H9 (cell line): ENCODE measurements around the gene NUP107. TPM values are rescaled to one million over a fixed set of nuclear protein-coding genes. Genes with fewer than 3 reads are reported as not detected.

ENCODE experiments used
- DNase-seq: peaks from one replicate; pipeline ENCODE4 v3.0.0-alpha.2; 2017
- H2AFZ ChIP-seq: one replicate; pipeline ENCODE4 v1.6.1; 2013; ENCODE audit warnings: mild to moderate bottlenecking, low read length, control low read depth, moderate library complexity
- H2AK5ac ChIP-seq: 2 replicates; pipeline ENCODE4 v1.6.1; 2013; ENCODE audit warnings: low read length, control low read depth, mixed read lengths; ENCODE audit not compliant: insufficient read length
- H2BK120ac ChIP-seq: one replicate; pipeline ENCODE4 v1.6.1; 2013; ENCODE audit warnings: low read depth, mild to moderate bottlenecking, low read length, control low read depth, inconsistent platforms; ENCODE audit not compliant: poor library complexity, severe bottlenecking
- H2BK12ac ChIP-seq: 2 replicates; pipeline ENCODE4 v1.6.1; 2013; ENCODE audit warnings: low read length, control low read depth, mixed read lengths, low read depth; ENCODE audit not compliant: insufficient read length
- H2BK15ac ChIP-seq: 2 replicates; pipeline ENCODE4 v1.6.1; 2013; ENCODE audit warnings: low read depth, low read length, control low read depth
- H2BK20ac ChIP-seq: one replicate; pipeline ENCODE4 v1.6.1; 2013; ENCODE audit warnings: low read depth, mild to moderate bottlenecking, low read length, control low read depth, inconsistent platforms; ENCODE audit not compliant: poor library complexity, severe bottlenecking
- H2BK5ac ChIP-seq: 2 replicates; pipeline ENCODE4 v1.6.1; 2013; ENCODE audit warnings: low read length, control low read depth, mixed read lengths; ENCODE audit not compliant: insufficient read length
- H3K14ac ChIP-seq: 2 replicates; pipeline ENCODE4 v1.6.1; 2013; ENCODE audit warnings: low read length, control low read depth; ENCODE audit not compliant: insufficient read depth
- H3K18ac ChIP-seq: 2 replicates; pipeline ENCODE4 v1.6.1; 2013; ENCODE audit warnings: low read depth, mild to moderate bottlenecking, mixed read lengths, low read length, control low read depth; ENCODE audit not compliant: insufficient read length
- H3K23ac ChIP-seq: 2 replicates; pipeline ENCODE4 v1.6.1; 2013; ENCODE audit warnings: low read length, control low read depth, mixed read lengths, low read depth; ENCODE audit not compliant: insufficient read length
- H3K23me2 ChIP-seq: 2 replicates; pipeline ENCODE4 v1.6.1; 2013; ENCODE audit warnings: low read depth, mild to moderate bottlenecking, mixed read lengths, low read length, control low read depth; ENCODE audit not compliant: insufficient read length, poor library complexity, severe bottlenecking
- H3K27ac ChIP-seq: 2 replicates; pipeline ENCODE4 v1.5.1; 2013; ENCODE audit warnings: low read length, control low read depth, mixed read lengths, low read depth; ENCODE audit not compliant: insufficient read length
- H3K27me3 ChIP-seq: 2 replicates; pipeline ENCODE4 v1.6.1; 2013; ENCODE audit warnings: low read length, control low read depth, inconsistent platforms; ENCODE audit not compliant: insufficient read depth
- H3K4ac ChIP-seq: 2 replicates; pipeline ENCODE4 v1.6.1; 2013; ENCODE audit warnings: low read depth, mild to moderate bottlenecking, control low read depth, inconsistent platforms, low read length, moderate library complexity
- H3K4me1 ChIP-seq: 2 replicates; pipeline ENCODE4 v1.6.1; 2013; ENCODE audit warnings: low read length, control low read depth, inconsistent platforms; ENCODE audit not compliant: insufficient read depth
- H3K4me2 ChIP-seq: 2 replicates; pipeline ENCODE4 v1.6.1; 2013; ENCODE audit warnings: low read length, control low read depth, mixed read lengths; ENCODE audit not compliant: insufficient read length, insufficient read depth
- H3K56ac ChIP-seq: 2 replicates; pipeline ENCODE4 v1.6.1; 2013; ENCODE audit warnings: low read depth, mild to moderate bottlenecking, mixed read lengths, low read length, control low read depth; ENCODE audit not compliant: insufficient read length
- H3K79me1 ChIP-seq: 2 replicates; pipeline ENCODE4 v1.6.1; 2013; ENCODE audit warnings: low read depth, mild to moderate bottlenecking, moderate library complexity, low read length, control low read depth, inconsistent platforms; ENCODE audit not compliant: insufficient read depth, poor library complexity, severe bottlenecking
- H3K79me2 ChIP-seq: 2 replicates; pipeline ENCODE4 v1.6.1; 2013; ENCODE audit warnings: low read length, control low read depth, inconsistent platforms; ENCODE audit not compliant: insufficient read depth
- H3K9ac ChIP-seq: 2 replicates; pipeline ENCODE4 v1.6.1; 2013; ENCODE audit warnings: low read length, control low read depth, mixed read lengths; ENCODE audit not compliant: insufficient read length; ENCODE audit errors: extremely low read depth
- H3K9me3 ChIP-seq: one replicate; pipeline ENCODE4 v1.6.1; 2013; ENCODE audit warnings: low read depth, low read length, inconsistent platforms; ENCODE audit not compliant: control insufficient read depth
- H3T11ph ChIP-seq: one replicate; pipeline ENCODE4 v1.6.1; 2013; ENCODE audit warnings: mild to moderate bottlenecking, low read length, control low read depth, inconsistent platforms
- H4K20me1 ChIP-seq: one replicate; pipeline ENCODE4 v1.6.1; 2013; ENCODE audit not compliant: control insufficient read depth, insufficient read length, insufficient read depth
- H4K5ac ChIP-seq: 2 replicates; pipeline ENCODE4 v1.6.1; 2013; ENCODE audit warnings: low read depth, mild to moderate bottlenecking, mixed read lengths, low read length, control low read depth; ENCODE audit not compliant: insufficient read length
- H4K8ac ChIP-seq: replicated peaks from 2 replicates; pipeline ENCODE4 v1.6.1; 2013; ENCODE audit warnings: low read length, control low read depth, mixed read lengths, low read depth; ENCODE audit not compliant: insufficient read length
- H4K91ac ChIP-seq: 2 replicates; pipeline ENCODE4 v1.6.1; 2013; ENCODE audit warnings: low read depth, mild to moderate bottlenecking, moderate library complexity, mixed read lengths, low read length, control low read depth; ENCODE audit not compliant: insufficient read length
- H3K27ac Mint-ChIP-seq, 3 experiments: 2 replicates in 2 of 3; 3 replicates in 1 of 3; pipeline ENCODE4 v1.8.0; 2020 to 2021; ENCODE audit warnings: mixed read lengths in 3 of 3, mild to moderate bottlenecking in 1 of 3, moderate library complexity in 1 of 3
- H3K27me3 Mint-ChIP-seq: 2 replicates; pipeline ENCODE4 v1.8.0; 2021; ENCODE audit warnings: low read depth, mild to moderate bottlenecking, moderate library complexity, mixed read lengths
- H3K36me3 Mint-ChIP-seq, 3 experiments: 2 replicates in 2 of 3; 3 replicates in 1 of 3; pipeline ENCODE4 v1.8.0; 2020 to 2021; ENCODE audit warnings: low read depth in 3 of 3, mixed read lengths in 3 of 3; ENCODE audit not compliant: insufficient read depth in 1 of 3
- H3K4me1 Mint-ChIP-seq, 2 experiments: 2 replicates each; pipeline ENCODE4 v1.8.0; 2020; ENCODE audit warnings: mixed read lengths in 2 of 2
- H3K4me3 Mint-ChIP-seq, 2 experiments: 2 replicates in 1 of 2; 3 replicates in 1 of 2; pipeline ENCODE4 v1.8.0; 2020 to 2021; ENCODE audit warnings: mild to moderate bottlenecking in 2 of 2, mixed read lengths in 2 of 2, moderate library complexity in 1 of 2
- H3K9me3 Mint-ChIP-seq, 2 experiments: 2 replicates in 1 of 2; 3 replicates in 1 of 2; pipeline ENCODE4 v1.8.0; 2020; ENCODE audit warnings: mild to moderate bottlenecking in 2 of 2, mixed read lengths in 2 of 2, moderate library complexity in 1 of 2
- WGBS: extraction: QIAGEN DNeasy Blood & Tissue Kit; methylation state at CpG from one replicate; pipeline ENCODE4 v1.1.7; 2013; ENCODE audit warnings: missing lambda C conversion rate, low lambda C conversion rate, mixed read lengths; ENCODE audit not compliant: insufficient read length; ENCODE audit errors: extremely low coverage; 5-methylcytosine and 5-hydroxymethylcytosine counted together
- total RNA-seq: library from RNA; stranded (reverse); gene quantifications from 2 replicates; pipeline ENCODE4 v1.2.1, GENCODE V29; 2021
- TF ChIP-seq, protein P1 (sequence below): fragments of 200-600 bp; sonication (generic); conservative IDR thresholded peaks from 3 replicates; pipeline ENCODE4 v1.8.0; 2021; ENCODE audit warnings: antibody characterized with exemption, mild to moderate bottlenecking

Gene NUP107
- total RNA-seq, 1 experiment from 2014 or later: 147 TPM

- Histone ChIP-seq H4K20me1 (no peaks in the 10 kb centered on the region), H3K23ac (no peak overlapping the region)
Measured at GRCh38 chr12:68647507-68647906, 39.3 kb upstream of the NUP107 start.

More at GRCh38 chr12:68647507-68647906, 39.3 kb upstream of the NUP107 start:
- Histone ChIP-seq H4K91ac (no peak overlapping the region), H2AFZ (no peak overlapping the region), H3K79me1 (peaks cover 6% of the 10 kb centered on the region), H3K79me2 (peaks cover 3% of the 10 kb centered on the region; the same call in 1 of the 2 replicates), H4K5ac (no peak overlapping the region), H2BK5ac (no peak overlapping the region), H3K4me1 (no peaks in the 10 kb centered on the region), H3K27ac (no peak overlapping the region), H4K8ac (no peak overlapping the region), H3K18ac (no peak overlapping the region), H2BK12ac (no peak overlapping the region), H2BK15ac (no peak overlapping the region), H2BK120ac (no peak overlapping the region), H3K23me2 (no peaks in the 10 kb centered on the region), H3K56ac (no peak overlapping the region), H3K9ac (no peak overlapping the region), H3K4ac (no peak overlapping the region), H2BK20ac (no peak overlapping the region), H3K9me3 (no peaks in the 10 kb centered on the region), H3K27me3 (no peaks in the 10 kb centered on the region), H3T11ph (no peak overlapping the region), H3K4me2 (no peak overlapping the region), H3K14ac (no peak overlapping the region), H2AK5ac (no peak overlapping the region)
- Mint-ChIP-seq H3K36me3 (peaks cover 4 to 19% (median 19%) of the 10 kb centered on the region in 3 experiments; a peak in 5 of 7 replicates), H3K4me3 (no peak overlapping the region), H3K9me3 (no peaks in the 10 kb centered on the region), H3K27me3 (no peaks in the 10 kb centered on the region), H3K4me1 (no peaks in the 10 kb centered on the region), H3K27ac (no peak overlapping the region; a peak in 1 of 7 replicates)
- no peak for DNase-seq
- TF ChIP-seq, protein P1, sequence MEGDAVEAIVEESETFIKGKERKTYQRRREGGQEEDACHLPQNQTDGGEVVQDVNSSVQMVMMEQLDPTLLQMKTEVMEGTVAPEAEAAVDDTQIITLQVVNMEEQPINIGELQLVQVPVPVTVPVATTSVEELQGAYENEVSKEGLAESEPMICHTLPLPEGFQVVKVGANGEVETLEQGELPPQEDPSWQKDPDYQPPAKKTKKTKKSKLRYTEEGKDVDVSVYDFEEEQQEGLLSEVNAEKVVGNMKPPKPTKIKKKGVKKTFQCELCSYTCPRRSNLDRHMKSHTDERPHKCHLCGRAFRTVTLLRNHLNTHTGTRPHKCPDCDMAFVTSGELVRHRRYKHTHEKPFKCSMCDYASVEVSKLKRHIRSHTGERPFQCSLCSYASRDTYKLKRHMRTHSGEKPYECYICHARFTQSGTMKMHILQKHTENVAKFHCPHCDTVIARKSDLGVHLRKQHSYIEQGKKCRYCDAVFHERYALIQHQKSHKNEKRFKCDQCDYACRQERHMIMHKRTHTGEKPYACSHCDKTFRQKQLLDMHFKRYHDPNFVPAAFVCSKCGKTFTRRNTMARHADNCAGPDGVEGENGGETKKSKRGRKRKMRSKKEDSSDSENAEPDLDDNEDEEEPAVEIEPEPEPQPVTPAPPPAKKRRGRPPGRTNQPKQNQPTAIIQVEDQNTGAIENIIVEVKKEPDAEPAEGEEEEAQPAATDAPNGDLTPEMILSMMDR: no peak
- no CpG with 5 or more reads among the region's 1 CpG for WGBS
